ENCODE results near the gene GREM1. TPM values are rescaled to one million over a fixed set of nuclear protein-coding genes. Genes with fewer than 3 reads are reported as not detected.
A peak's percentile ranks its signal among the peaks of the same experiment; 100 is the strongest.

The GREM1 gene
- total RNA-seq, 1 experiment from 2014 or later, result not detected

- no peak for DNase-seq (ENCODE audit: low read depth)
- in situ Hi-C loops (cut with HindIII; ENCODE audit: low pct_unique_long_range_greater_than_20kb, low sequenced_read_pairs), result no loop called here
These were observed 1.3 kb downstream of the GREM1 start for GRCh38 chr15:32718821-32719716.

DNA sequence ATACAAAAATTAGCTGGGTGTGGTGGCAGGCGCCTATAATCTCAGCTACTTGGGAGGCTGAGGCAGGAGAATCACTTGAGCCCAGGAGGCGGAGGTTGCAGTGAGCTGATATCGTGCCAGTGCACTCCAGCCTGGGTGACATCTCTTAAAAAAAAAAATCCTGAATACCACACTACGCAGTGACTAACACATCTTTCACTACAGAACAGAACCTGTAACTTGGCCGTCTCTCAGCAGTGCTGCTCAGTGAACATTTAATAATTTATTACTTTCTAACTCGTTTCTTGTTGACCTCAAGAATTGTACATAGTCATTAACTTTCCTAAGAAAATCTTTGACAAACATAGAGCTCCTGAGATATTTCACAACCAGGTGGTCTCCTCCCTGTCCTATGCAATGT lies 3.8 kb downstream of the GREM1 start:
- in situ Hi-C loops (cut with HindIII; ENCODE audit: low pct_unique_long_range_greater_than_20kb, low sequenced_read_pairs), result no loop called here
- no peak for DNase-seq (ENCODE audit: low read depth)

- in situ Hi-C loops (cut with HindIII; ENCODE audit: low pct_unique_long_range_greater_than_20kb, low sequenced_read_pairs), result no loop called here
These were observed 4.3 kb downstream of the GREM1 start for GRCh38 chr15:32722136-32722535.

DNA sequence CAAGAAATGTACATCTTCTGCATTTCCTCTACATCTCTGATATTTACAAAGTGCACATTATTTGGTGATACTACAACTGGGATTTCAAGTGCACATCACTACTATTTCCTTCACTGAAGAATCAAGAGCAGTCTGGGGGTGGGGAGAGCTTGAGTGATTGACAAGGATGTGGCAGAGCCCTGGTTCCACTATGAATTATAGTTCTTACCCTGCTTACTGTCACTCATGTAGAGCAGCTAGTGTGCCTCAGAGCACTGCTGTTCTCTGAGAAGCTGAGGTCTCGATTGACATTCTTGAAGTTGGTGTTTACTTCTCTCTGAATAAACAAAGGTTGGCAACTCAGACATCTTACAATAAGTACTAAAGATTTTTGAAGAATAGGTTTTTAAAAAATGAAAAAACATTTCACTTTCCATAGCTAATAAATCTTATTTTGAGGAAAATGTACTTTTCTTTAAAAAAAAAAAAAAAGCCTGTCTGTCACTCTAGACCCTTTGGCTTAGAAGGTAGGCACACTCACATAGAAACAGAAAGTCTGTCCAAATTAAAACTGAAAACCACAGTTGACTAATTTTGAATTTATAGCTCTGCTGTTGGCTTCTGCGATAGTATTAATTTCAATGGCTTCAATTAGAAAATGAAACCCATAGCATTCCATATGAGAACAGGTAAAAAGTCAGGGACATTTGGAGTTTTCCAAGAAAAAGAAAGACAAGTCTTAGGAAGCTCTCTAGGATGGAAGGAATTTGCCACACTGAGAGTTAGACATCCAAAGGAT lies 5.6 kb downstream of the GREM1 start:
- in situ Hi-C loops (cut with HindIII; ENCODE audit: low pct_unique_long_range_greater_than_20kb, low sequenced_read_pairs), result no loop called here
- no peak for DNase-seq (ENCODE audit: low read depth)

More at GRCh38 chr15:32722136-32722535, 4.3 kb downstream of the GREM1 start:
- no peak for DNase-seq (ENCODE audit: low read depth)

DNA sequence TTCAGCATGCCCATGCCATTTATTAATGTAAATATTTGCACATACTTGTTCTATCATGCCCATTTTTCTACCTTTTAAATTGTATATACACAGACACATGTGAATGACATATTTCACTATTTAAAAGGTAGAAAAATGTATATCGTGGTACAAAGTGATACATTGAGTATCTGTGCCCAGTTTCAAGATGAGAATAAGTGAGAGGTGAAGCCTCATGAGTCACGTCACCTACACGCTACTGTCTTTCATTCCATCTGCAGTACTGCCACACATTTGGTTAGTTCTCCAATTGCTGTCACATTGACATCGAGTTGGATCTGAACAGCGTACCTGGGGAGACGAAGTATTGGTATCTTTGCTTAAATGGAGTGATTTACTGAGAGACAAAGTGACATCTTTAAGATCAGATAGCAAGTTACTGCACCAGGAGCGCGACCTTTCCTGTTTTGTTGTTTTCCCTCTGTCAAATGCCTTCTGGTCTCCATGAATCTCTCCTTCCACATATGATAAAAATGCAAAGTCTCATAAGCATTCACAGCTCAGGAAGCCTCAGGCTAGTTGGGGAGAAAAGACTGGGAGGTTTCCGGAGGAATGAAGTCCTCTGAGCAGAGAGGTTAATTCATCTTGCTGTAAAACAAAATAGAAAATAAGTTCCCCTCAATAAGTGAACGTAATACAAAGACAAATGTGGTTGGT lies 12.0 kb downstream of the GREM1 start:
- in situ Hi-C loops (cut with HindIII; ENCODE audit: low pct_unique_long_range_greater_than_20kb, low sequenced_read_pairs), result loop anchor here (10.0 kb wide), 1 partner anchor 45 kb away; no protein-coding TSS in a partner anchor
- DNase-seq (ENCODE audit: low read depth), result no peak

GRCh38 chr15:32730677-32731654 lies 13.2 kb downstream of the GREM1 start:
- in situ Hi-C loops (cut with HindIII; ENCODE audit: low pct_unique_long_range_greater_than_20kb, low sequenced_read_pairs), result loop anchor here (10.0 kb wide), 1 partner anchor 46 kb away; no protein-coding TSS in a partner anchor
- peak; percentile 89 for DNase-seq (ENCODE audit: low read depth)

DNA sequence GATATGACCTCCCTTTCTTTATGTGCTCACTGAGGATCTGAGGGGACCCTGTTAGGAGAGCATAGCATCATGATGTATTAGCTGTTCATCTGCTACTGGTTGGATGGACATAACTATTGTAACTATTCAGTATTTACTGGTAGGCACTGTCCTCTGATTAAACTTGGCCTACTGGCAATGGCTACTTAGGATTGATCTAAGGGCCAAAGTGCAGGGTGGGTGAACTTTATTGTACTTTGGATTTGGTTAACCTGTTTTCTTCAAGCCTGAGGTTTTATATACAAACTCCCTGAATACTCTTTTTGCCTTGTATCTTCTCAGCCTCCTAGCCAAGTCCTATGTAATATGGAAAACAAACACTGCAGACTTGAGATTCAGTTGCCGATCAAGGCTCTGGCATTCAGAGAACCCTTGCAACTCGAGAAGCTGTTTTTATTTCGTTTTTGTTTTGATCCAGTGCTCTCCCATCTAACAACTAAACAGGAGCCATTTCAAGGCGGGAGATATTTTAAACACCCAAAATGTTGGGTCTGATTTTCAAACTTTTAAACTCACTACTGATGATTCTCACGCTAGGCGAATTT lies 14.9 kb downstream of the GREM1 start:
- no peak for DNase-seq (ENCODE audit: low read depth)
- in situ Hi-C loops (cut with HindIII; ENCODE audit: low pct_unique_long_range_greater_than_20kb, low sequenced_read_pairs), result loop anchor here (10.0 kb wide), 1 partner anchor 48 kb away; no protein-coding TSS in a partner anchor

DNA sequence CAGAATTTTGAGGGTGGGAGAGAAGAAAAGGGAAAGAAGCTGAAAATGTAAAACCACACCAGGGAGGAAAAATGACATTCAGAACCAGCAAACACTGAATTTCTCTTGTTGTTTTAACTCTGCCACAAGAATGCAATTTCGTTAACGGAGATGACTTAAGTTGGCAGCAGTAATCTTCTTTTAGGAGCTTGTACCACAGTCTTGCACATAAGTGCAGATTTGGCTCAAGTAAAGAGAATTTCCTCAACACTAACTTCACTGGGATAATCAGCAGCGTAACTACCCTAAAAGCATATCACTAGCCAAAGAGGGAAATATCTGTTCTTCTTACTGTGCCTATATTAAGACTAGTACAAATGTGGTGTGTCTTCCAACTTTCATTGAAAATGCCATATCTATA lies 15.5 kb downstream of the GREM1 start:
- in situ Hi-C loops (cut with HindIII; ENCODE audit: low pct_unique_long_range_greater_than_20kb, low sequenced_read_pairs), result loop anchor here (10.0 kb wide), 1 partner anchor 48 kb away; no protein-coding TSS in a partner anchor
- no peak for DNase-seq (ENCODE audit: low read depth)

DNA sequence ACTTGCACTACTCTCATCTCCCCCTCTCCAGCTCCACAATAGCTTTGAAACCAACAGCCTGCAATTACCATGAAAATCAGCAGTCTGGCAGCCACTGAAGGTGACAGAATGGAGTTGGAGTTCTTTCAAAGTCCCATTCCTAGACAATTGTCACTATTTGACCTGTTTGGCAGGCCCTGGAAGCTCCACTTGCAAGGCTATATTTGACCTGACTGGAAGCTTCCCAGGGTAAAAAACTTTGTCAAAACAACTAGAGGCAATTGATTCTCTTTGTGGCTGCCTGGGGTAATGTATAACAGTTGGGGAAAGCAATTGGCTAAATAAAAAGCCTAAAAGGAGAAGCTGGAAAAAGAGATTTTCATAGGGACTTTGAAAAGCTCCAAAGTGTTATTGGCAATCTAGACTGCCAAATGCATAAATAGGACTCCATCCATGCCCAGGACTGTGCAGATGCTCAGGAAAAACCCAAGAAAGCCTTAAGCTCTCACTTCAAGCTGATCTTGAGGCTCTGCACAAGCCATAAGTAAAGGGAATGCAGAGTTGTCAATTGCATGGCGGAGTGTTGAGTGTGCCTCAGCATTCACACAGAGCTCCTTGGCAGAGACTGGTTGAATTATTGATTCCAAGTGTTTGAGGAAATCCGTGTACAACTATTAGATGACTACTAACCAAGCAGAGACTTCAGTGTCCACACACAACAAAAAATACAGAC lies 18.3 kb downstream of the GREM1 start:
- in situ Hi-C loops (cut with HindIII; ENCODE audit: low pct_unique_long_range_greater_than_20kb, low sequenced_read_pairs), result loop anchor here (10.0 kb wide), 1 partner anchor 51 kb away; no protein-coding TSS in a partner anchor

DNA sequence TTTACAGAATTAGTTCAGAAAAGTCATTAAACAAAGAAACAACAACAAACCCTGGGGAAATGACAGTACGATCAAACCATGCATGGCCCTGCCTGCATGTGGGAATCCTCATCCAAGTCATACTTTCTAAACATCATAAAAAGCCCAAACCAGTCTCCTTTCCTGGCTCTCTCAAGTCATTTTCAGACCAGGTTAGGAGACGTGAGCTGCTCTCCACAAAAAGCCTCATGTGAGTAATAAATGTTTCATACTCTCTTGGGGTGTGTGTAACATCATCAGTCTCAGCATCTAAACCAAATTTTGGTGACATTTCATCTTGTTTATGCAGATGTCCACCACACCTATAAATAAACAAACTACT lies 18.9 kb downstream of the GREM1 start:
- DNase-seq (ENCODE audit: low read depth), result no peak
- in situ Hi-C loops (cut with HindIII; ENCODE audit: low pct_unique_long_range_greater_than_20kb, low sequenced_read_pairs), result loop anchor here (10.0 kb wide), 1 partner anchor 52 kb away; no protein-coding TSS in a partner anchor

More for the DNA sequence above, 18.3 kb downstream of the GREM1 start:
- DNase-seq (ENCODE audit: low read depth), result no peak

DNA sequence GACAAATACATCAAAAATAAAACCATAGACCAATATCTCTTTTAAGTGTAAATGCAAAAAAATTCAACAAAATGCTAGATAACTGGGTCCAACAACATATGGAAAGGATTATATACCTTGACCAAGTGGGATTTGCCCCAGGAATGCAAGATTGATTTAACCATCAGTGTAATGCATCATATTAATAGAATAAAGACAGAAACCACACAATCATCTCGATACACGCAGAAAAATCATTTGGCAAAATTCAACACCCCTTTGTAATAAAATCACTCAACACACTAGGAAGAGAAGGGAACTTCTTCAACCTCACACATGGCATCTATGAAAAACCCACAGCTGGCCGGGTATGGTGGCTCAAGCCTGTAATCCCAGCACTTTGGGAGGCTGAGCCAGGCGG lies 19.5 kb downstream of the GREM1 start:
- no peak for DNase-seq (ENCODE audit: low read depth)
- in situ Hi-C loops (cut with HindIII; ENCODE audit: low pct_unique_long_range_greater_than_20kb, low sequenced_read_pairs), result loop anchor here (10.0 kb wide), 1 partner anchor 53 kb away; no protein-coding TSS in a partner anchor

GRCh38 chr15:32738666-32739065 lies 20.9 kb downstream of the GREM1 start:
- in situ Hi-C loops (cut with HindIII; ENCODE audit: low pct_unique_long_range_greater_than_20kb, low sequenced_read_pairs), result loop anchor here (10.0 kb wide), 1 partner anchor 54 kb away; no protein-coding TSS in a partner anchor
- DNase-seq (ENCODE audit: low read depth), result no peak

GRCh38 chr15:32739522-32740063 lies 21.8 kb downstream of the GREM1 start:
- no peak for DNase-seq (ENCODE audit: low read depth)
- in situ Hi-C loops (cut with HindIII; ENCODE audit: low pct_unique_long_range_greater_than_20kb, low sequenced_read_pairs), result loop anchor here (10.0 kb wide), 1 partner anchor 55 kb away; no protein-coding TSS in a partner anchor

DNA sequence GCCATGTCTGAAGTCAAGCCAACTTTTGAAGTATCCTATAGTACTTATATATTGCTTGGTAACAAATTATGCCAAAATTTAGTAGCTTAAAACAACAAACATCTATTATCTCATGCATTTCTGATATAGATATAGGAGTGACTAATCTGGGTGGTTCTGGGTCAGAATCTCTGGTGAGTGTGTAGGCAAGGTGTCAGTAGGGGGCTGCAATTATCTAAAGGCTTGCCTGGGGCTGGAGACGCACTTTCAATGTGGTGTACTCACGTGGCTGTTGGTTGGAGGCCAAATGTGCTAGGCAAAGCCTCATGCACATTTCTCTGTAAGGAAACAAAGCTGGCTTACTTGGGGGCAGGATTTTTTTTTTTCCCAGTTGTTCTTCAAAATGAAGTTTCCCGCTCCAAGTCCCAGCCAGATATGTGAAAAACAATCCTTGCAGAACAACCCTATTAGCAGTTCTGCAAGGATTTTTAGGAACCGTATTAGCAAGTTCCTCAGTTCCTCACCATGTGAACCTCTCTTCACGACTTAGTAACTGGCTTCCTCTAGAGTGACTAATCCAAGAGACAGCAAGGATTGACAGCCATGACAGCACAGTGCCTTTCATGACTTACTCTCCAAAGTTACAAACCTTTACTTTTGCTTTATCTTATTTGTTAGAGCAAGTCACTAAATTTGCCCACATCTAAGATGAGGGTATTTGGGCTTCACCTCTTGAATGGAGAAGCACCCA lies 25.8 kb downstream of the GREM1 start:
- in situ Hi-C loops (cut with HindIII; ENCODE audit: low pct_unique_long_range_greater_than_20kb, low sequenced_read_pairs), result no loop called here
- DNase-seq (ENCODE audit: low read depth), result no peak

DNA sequence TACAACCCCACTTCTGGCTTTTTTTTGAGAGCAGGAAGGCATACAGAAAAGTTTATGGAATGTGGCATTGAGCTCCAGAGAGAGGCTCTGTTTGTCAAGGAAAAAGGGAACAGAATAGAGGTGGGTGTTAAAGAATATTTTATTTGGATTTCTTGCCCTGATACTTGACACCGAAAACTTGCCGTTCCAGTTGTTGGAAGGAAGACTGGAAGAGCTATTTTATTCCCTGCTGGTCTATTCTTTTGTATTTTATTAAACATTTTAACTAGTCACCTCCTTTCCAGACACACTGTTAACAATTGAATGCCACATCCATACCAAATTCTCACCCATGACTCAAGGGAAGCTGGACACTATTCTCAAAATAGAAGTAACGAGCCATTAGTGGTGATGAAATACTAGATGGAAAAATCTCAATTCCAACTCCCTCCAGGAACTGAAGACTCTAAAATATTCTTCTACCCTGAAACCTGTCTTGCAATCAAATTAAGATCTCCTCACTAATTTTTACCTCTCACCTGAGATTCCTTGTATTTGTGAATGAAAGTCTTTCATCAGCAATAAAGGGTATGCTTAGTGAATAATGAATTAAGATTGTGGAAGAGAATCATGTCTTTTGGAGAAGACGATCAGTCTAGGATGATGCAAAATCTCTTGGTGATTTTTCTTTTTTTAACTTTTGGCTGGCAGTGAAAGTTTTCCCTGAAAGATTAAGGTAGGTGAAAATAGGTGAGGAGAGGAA lies 28.5 kb downstream of the GREM1 start:
- in situ Hi-C loops (cut with HindIII; ENCODE audit: low pct_unique_long_range_greater_than_20kb, low sequenced_read_pairs), result no loop called here
- no peak for DNase-seq (ENCODE audit: low read depth)
